Spleen (tissue), 11 donors: ENCODE measurements around the gene PTPN6. TPM values are rescaled to one million over a fixed set of nuclear protein-coding genes. Genes with fewer than 3 reads are reported as not detected.

ENCODE experiments used
- DNase-seq: peaks from one replicate; pipeline ENCODE4 v3.0.0-alpha.2; 2020
- H3K27ac ChIP-seq, 8 donors: fragments of 200-600 bp; sonication (generic) in 7 of 8; 1 replicate in 4 of 8; 2 replicates in 4 of 8; pipeline versions ENCODE4 v1.5.0 to v1.8.0; 2016 to 2021; ENCODE audit warnings: inconsistent platforms in 4 of 8, mild to moderate bottlenecking in 4 of 8, moderate library complexity in 1 of 8
- H3K27me3 ChIP-seq, 7 donors: fragments of 200-600 bp; sonication (generic) in 6 of 7; replicated peaks in 1 of 7; 1 replicate in 4 of 7; 2 replicates in 3 of 7; pipeline versions ENCODE4 v1.5.0 to v1.8.0; 2016 to 2021; ENCODE audit warnings: inconsistent platforms in 3 of 7, mild to moderate bottlenecking in 1 of 7
- H3K36me3 ChIP-seq, 6 donors: fragments of 200-600 bp; sonication (generic) in 5 of 6; 1 replicate in 4 of 6; 2 replicates in 2 of 6; pipeline versions ENCODE4 v1.5.0 to v1.8.0; 2016 to 2021; ENCODE audit warnings: inconsistent platforms in 2 of 6
- H3K4me1 ChIP-seq, 6 donors: fragments of 200-600 bp; sonication (generic) in 5 of 6; 1 replicate in 3 of 6; 2 replicates in 3 of 6; pipeline versions ENCODE4 v1.5.0 to v1.8.0; 2016 to 2021; ENCODE audit warnings: inconsistent platforms in 3 of 6
- H3K4me3 ChIP-seq, 8 donors: fragments of 200-600 bp; sonication (generic) in 7 of 8; 1 replicate in 4 of 8; 2 replicates in 4 of 8; pipeline versions ENCODE4 v1.5.0 to v1.8.0; 2016 to 2021; ENCODE audit warnings: inconsistent platforms in 4 of 8, mild to moderate bottlenecking in 4 of 8, moderate library complexity in 2 of 8
- H3K9me3 ChIP-seq, 8 donors: fragments of 200-600 bp; sonication (generic) in 7 of 8; 1 replicate in 4 of 8; 2 replicates in 4 of 8; pipeline versions ENCODE4 v1.5.0 to v1.8.0; 2016 to 2021; ENCODE audit warnings: inconsistent platforms in 4 of 8
- CTCF ChIP-seq, 11 experiments: fragments of 200-600 bp in 7 of 11; fragments of 450-650 bp in 4 of 11; sonication (generic) in 4 of 11; IDR thresholded peaks in 8 of 11; conservative IDR thresholded peaks in 3 of 11; 1 replicate in 7 of 11; 2 replicates in 4 of 11; pipeline versions ENCODE4 v1.4.0 to v1.8.0; 2016 to 2021; ENCODE audit warnings: antibody characterized with exemption in 11 of 11, inconsistent platforms in 4 of 11, mild to moderate bottlenecking in 1 of 11
- POLR2A ChIP-seq, 3 donors: fragments of 450-650 bp; IDR thresholded peaks; one replicate each; pipeline ENCODE4 v1.5.1; 2017; ENCODE audit warnings: antibody characterized with exemption in 3 of 3, mild to moderate bottlenecking in 1 of 3
- POLR2AphosphoS5 ChIP-seq, 3 donors: sonication (generic); formaldehyde crosslinking; IDR thresholded peaks; one replicate each; pipeline ENCODE4 v1.5.1; 2017; ENCODE audit warnings: antibody characterized with exemption in 3 of 3
- WGBS, 5 donors: extraction: QIAGEN DNeasy Blood & Tissue Kit in 3 of 5; methylation state at CpG; one replicate each; pipeline versions ENCODE4 v1.1.5 to v1.1.7; 2013 to 2018; 5-methylcytosine and 5-hydroxymethylcytosine counted together
- intact Hi-C: fragments of 100-400 bp; cut with DNase I; formaldehyde crosslinking; loops from one replicate; pipeline ENCODE4 v1.15.0; 2023; ENCODE audit warnings: low total_unique reads
- polyA plus RNA-seq, 3 donors: library from polyadenylated mRNA; stranded (reverse); fragments of 200-250 nt; gene quantifications; one replicate each; pipeline ENCODE4 v1.2.1, GENCODE V29; 2013
- total RNA-seq, 7 donors: library from RNA; depleted of rRNA in 3 of 7; stranded (reverse); fragments of >200 nt in 3 of 7; fragmentation: NEBNext Ultra II Directional in 4 of 7; extraction: Animal tissue kit (Norgen Biotek cat#: 25700) in 4 of 7; gene quantifications; one replicate each; pipeline versions ENCODE4 v1.1.0 to v1.2.1, GENCODE V29; 2016 to 2021
- donor health status: healthy with polysubstance abuse.
- donor health status: DM: no; HTN: no; CAD: no; lungs with moderate emphysema.
- donor health status: DM: no; HTN: no; CAD: no.
- donor health status: Bipolar disorder and iron deficiency.
- donor health status: healthy.
- donor health status: DM: no; HTN: no; CAD: no.
- donor health status: DM: yes; HTN: yes; CAD: no.

The PTPN6 gene
- total and polyA plus RNA-seq, 10 donors: 314 to 713 (median 426) TPM

- intact Hi-C loops: loop anchor here (10.0 kb wide), 1 partner anchor 95 kb away; the partner anchor contains the start of gene TPI1
- Histone ChIP-seq H3K4me1 (peaks cover 80 to 100% (median 93%) of the 10 kb centered on the region in 6 donors), H3K27ac (peak overlapping the region; percentile 61 to 99 (median 96)), H3K4me3 (peak overlapping the region in 5 of 8 donors; percentile 19 to 97 (median 29)), H3K27me3 (no peaks in the 10 kb centered on the region), H3K36me3 (peaks cover 0 to 68% (median 52%) of the 10 kb centered on the region in 6 donors), H3K9me3 (no peaks in the 10 kb centered on the region)
- TF ChIP-seq POLR2AphosphoS5 (IDR thresholded peaks at IDR 0.05) (peak; percentile 3 to 70 (median 24)), CTCF (IDR thresholded peaks at IDR 0.05 in 8 of 11, conservative IDR thresholded peaks at IDR 0.05 in 3 of 11) (no peak)
- DNase-seq: peak; percentile 78
- 72 to 86% (median 84%) methylated on average over 14 to 26 of the region's 26 CpGs for WGBS, 5 donors
Measured at GRCh38 chr12:6959805-6960592, 8.8 kb downstream of the PTPN6 start.

GRCh38 chr12:6960593-6961277 is 9.6 kb downstream of the PTPN6 start:
- H3K27me3 ChIP-seq: no peaks in the 10 kb centered on the region
- peak overlapping the region; percentile 80 to 99 (median 93) for H3K27ac ChIP-seq
- intact Hi-C loops: loop anchor here (10.0 kb wide), 1 partner anchor 96 kb away; the partner anchor contains the start of gene TPI1
- H3K36me3 ChIP-seq: peaks cover 0 to 68% (median 51%) of the 10 kb centered on the region in 6 donors
- peak in 6 of 11 experiments; percentile 12 to 55 (median 28) for TF ChIP-seq CTCF (IDR thresholded peaks at IDR 0.05 in 8 of 11, conservative IDR thresholded peaks at IDR 0.05 in 3 of 11)
- no peak for TF ChIP-seq POLR2A (IDR thresholded peaks at IDR 0.05)
- peak in 2 of 3 donors; percentile 53 to 76 for TF ChIP-seq POLR2AphosphoS5 (IDR thresholded peaks at IDR 0.05)
- peaks cover 73 to 100% (median 90%) of the 10 kb centered on the region in 6 donors for H3K4me1 ChIP-seq
- no peaks in the 10 kb centered on the region for H3K9me3 ChIP-seq
- WGBS, 5 donors: 61 to 70% (median 64%) methylated on average over 13 of the region's 13 CpGs
- peak overlapping the region in 3 of 8 donors; percentile 17 to 97 (median 30) for H3K4me3 ChIP-seq
- peak; percentile 85 for DNase-seq

- intact Hi-C loops: loop anchor here (10.0 kb wide), 1 partner anchor 96 kb away; the partner anchor contains the start of gene TPI1
Measured at GRCh38 chr12:6961278-6961694, 10.1 kb downstream of the PTPN6 start.

More at GRCh38 chr12:6961278-6961694, 10.1 kb downstream of the PTPN6 start:
- Histone ChIP-seq H3K4me3 (peak overlapping the region in 2 of 8 donors; percentile 17 to 97), H3K27me3 (no peaks in the 10 kb centered on the region), H3K4me1 (peaks cover 68 to 96% (median 84%) of the 10 kb centered on the region in 6 donors), H3K36me3 (peaks cover 0 to 68% (median 51%) of the 10 kb centered on the region in 6 donors), H3K27ac (peak overlapping the region; percentile 80 to 99 (median 93)), H3K9me3 (no peaks in the 10 kb centered on the region)
- WGBS, 5 donors: 19 to 31% (median 23%) methylated on average over 23 to 24 of the region's 24 CpGs
- no peak for TF ChIP-seq CTCF (IDR thresholded peaks at IDR 0.05 in 8 of 11, conservative IDR thresholded peaks at IDR 0.05 in 3 of 11)
- peak; percentile 71 to 87 (median 76) for TF ChIP-seq POLR2AphosphoS5 (IDR thresholded peaks at IDR 0.05)
- peak; percentile 95 for DNase-seq
